HepG2 (cell line): ENCODE measurements around the gene HDHD3. TPM values are rescaled to one million over a fixed set of nuclear protein-coding genes. Genes with fewer than 3 reads are reported as not detected.

Experiments
- KLF11 ChIP-seq: IDR thresholded peaks from 2 replicates; pipeline ENCODE4 v1.6.1; 2016; ENCODE audit warnings: missing compliant biosample characterization
- MIER2 ChIP-seq: IDR thresholded peaks from 2 replicates; pipeline ENCODE4 v1.6.1; 2016; ENCODE audit warnings: missing biosample characterization, missing genetic modification reagents
- MZF1 ChIP-seq: sonication (generic); formaldehyde crosslinking; IDR thresholded peaks from 2 replicates; pipeline ENCODE4 v1.8.1; 2023; ENCODE audit warnings: mild to moderate bottlenecking, missing genetic modification reagents, borderline replicate concordance
- PTBP1 ChIP-seq: fragments of 200-400 bp; formaldehyde crosslinking; IDR thresholded peaks from 2 replicates; pipeline ENCODE4 v1.6.1; 2018; ENCODE audit warnings: low read length, low read depth; ENCODE audit not compliant: poor library complexity, severe bottlenecking
- SALL1 ChIP-seq: sonication (generic); formaldehyde crosslinking; IDR thresholded peaks from 2 replicates; pipeline ENCODE4 v1.8.0; 2022; ENCODE audit warnings: mild to moderate bottlenecking, missing genetic modification reagents
- TEAD3 ChIP-seq: optimal IDR thresholded peaks from 2 replicates; pipeline ENCODE3; 2016; ENCODE audit warnings: borderline replicate concordance
- ZNF17 ChIP-seq: sonication (generic); formaldehyde crosslinking; IDR thresholded peaks from 2 replicates; pipeline ENCODE4 v1.5.0; 2020; ENCODE audit warnings: mild to moderate bottlenecking, missing genetic modification reagents
- ZNF484 ChIP-seq: sonication (generic); formaldehyde crosslinking; IDR thresholded peaks from 2 replicates; pipeline ENCODE4 v1.5.1; 2020; ENCODE audit warnings: mild to moderate bottlenecking, low read depth, missing genetic modification reagents, borderline replicate concordance
- polyA plus RNA-seq, 8 experiments: library from polyadenylated mRNA; depleted of rRNA in 3 of 8; stranded (reverse) in 7 of 8; unstranded in 1 of 8; fragments of >200 nt; fragmentation: Illumina TruSeq in 4 of 8; extraction: Trizol in 4 of 8; gene quantifications; 2 replicates each; pipeline versions ENCODE4 v1.2.1 to v1.2.3, GENCODE V29; 2011 to 2016; ENCODE audit warnings: low read depth in 4 of 8, missing spikeins in 1 of 8, mixed read lengths in 1 of 8; ENCODE audit not compliant: insufficient read depth in 1 of 8
- total RNA-seq, 5 experiments: library from RNA; depleted of rRNA; stranded (reverse); fragments of >200 nt; fragmentation: Illumina TruSeq; extraction: Trizol; gene quantifications; 2 replicates each; pipeline ENCODE4 v1.2.3, GENCODE V29; 2016; ENCODE audit warnings: low read depth in 1 of 5
- TF ChIP-seq, protein P1 (sequence below): sonication (generic); formaldehyde crosslinking; IDR thresholded peaks from 2 replicates; pipeline ENCODE4 v1.8.0; 2022; ENCODE audit warnings: missing genetic modification reagents, low read depth, mild to moderate bottlenecking, borderline replicate concordance
- TF ChIP-seq, protein P2 (sequence below): sonication (generic); formaldehyde crosslinking; IDR thresholded peaks from 2 replicates; pipeline ENCODE4 v1.8.0; 2023; ENCODE audit warnings: mild to moderate bottlenecking, missing genetic modification reagents
- TF ChIP-seq, protein P3 (sequence below): IDR thresholded peaks from 2 replicates; pipeline ENCODE4 v1.6.1; 2016; ENCODE audit warnings: low read depth, missing genetic modification reagents, missing compliant biosample characterization
- TF ChIP-seq, protein P4 (sequence below): sonication (generic); formaldehyde crosslinking; IDR thresholded peaks from 2 replicates; pipeline ENCODE4 v1.8.1; 2023; ENCODE audit warnings: mild to moderate bottlenecking, moderate library complexity, missing genetic modification reagents
- TF ChIP-seq, protein P5 (sequence below): sonication (generic); formaldehyde crosslinking; IDR thresholded peaks from 2 replicates; pipeline ENCODE4 v1.5.1; 2020; ENCODE audit warnings: missing genetic modification reagents, mild to moderate bottlenecking, borderline replicate concordance
- TF ChIP-seq, protein P6 (sequence below): sonication (generic); formaldehyde crosslinking; conservative IDR thresholded peaks from 2 replicates; pipeline ENCODE4 v1.4.0; 2020; ENCODE audit warnings: mild to moderate bottlenecking, missing genetic modification reagents, moderate library complexity

The HDHD3 gene
- total and polyA plus RNA-seq, 2 of the 13 experiments (the other 11 are each of a cell fraction or from before 2014, with no cell fraction given): 23.1 to 38.5 TPM

DNA sequence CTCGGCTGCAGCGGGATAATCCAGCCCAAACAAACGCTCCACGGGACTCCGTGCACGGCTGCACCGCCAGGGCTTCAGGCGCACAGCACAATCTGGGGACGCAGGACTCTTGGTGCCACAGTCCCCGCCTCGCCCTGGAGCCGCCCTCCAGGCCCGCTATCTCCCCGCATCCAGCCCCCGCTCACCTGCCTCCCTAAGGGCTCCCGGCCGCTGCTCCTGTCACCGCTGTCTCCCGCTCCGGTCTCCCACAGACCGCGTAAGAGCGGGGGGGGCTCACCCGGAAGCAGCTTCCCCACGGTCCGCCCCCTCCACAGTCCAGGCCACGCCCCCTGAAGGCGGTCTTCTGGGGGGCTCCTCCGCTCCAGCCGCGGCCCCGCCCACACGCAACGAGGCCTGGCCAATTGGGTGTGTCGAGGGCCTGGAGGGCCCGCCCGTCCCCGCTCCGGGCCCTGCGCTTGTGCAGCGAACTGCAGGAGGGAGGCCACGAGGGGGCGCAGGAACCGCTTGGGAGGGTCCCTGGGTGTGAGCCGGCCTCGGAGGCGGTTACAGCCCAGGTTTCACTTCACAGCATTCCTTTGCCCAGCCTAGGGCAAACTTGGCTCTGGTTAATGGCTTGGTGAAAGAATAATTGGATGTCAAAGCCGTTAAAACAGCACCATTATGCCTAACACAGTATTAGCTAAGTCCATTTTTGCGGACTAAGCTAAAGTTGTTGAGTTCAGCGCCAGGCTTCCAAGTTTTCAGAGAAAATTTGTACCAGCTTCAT is 24.4 kb upstream of the HDHD3 start, which contains the start of gene ALAD (continued):
- TF ChIP-seq, protein P1, sequence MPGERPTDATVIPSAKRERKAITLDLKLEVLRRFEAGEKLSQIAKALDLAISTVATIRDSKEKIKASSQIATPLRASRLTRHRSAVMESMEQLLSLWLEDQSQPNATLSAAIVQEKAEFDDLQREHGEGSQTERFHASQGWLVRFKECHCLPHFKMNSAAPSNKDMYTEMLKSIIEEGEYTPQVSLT (CRISPR knock-in tag): no peak
- TF ChIP-seq MZF1 (CRISPR knock-in tag): no peak
- TF ChIP-seq, protein P2, sequence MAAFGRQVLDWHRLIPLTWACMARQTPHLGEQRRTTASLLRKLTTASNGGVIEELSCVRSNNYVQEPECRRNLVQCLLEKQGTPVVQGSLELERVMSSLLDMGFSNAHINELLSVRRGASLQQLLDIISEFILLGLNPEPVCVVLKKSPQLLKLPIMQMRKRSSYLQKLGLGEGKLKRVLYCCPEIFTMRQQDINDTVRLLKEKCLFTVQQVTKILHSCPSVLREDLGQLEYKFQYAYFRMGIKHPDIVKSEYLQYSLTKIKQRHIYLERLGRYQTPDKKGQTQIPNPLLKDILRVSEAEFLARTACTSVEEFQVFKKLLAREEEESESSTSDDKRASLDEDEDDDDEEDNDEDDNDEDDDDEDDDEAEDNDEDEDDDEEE (CRISPR knock-in tag): peak; percentile 83
- peak; percentile 65 for TF ChIP-seq TEAD3 (CRISPR knock-in tag)
- TF ChIP-seq, protein P3, sequence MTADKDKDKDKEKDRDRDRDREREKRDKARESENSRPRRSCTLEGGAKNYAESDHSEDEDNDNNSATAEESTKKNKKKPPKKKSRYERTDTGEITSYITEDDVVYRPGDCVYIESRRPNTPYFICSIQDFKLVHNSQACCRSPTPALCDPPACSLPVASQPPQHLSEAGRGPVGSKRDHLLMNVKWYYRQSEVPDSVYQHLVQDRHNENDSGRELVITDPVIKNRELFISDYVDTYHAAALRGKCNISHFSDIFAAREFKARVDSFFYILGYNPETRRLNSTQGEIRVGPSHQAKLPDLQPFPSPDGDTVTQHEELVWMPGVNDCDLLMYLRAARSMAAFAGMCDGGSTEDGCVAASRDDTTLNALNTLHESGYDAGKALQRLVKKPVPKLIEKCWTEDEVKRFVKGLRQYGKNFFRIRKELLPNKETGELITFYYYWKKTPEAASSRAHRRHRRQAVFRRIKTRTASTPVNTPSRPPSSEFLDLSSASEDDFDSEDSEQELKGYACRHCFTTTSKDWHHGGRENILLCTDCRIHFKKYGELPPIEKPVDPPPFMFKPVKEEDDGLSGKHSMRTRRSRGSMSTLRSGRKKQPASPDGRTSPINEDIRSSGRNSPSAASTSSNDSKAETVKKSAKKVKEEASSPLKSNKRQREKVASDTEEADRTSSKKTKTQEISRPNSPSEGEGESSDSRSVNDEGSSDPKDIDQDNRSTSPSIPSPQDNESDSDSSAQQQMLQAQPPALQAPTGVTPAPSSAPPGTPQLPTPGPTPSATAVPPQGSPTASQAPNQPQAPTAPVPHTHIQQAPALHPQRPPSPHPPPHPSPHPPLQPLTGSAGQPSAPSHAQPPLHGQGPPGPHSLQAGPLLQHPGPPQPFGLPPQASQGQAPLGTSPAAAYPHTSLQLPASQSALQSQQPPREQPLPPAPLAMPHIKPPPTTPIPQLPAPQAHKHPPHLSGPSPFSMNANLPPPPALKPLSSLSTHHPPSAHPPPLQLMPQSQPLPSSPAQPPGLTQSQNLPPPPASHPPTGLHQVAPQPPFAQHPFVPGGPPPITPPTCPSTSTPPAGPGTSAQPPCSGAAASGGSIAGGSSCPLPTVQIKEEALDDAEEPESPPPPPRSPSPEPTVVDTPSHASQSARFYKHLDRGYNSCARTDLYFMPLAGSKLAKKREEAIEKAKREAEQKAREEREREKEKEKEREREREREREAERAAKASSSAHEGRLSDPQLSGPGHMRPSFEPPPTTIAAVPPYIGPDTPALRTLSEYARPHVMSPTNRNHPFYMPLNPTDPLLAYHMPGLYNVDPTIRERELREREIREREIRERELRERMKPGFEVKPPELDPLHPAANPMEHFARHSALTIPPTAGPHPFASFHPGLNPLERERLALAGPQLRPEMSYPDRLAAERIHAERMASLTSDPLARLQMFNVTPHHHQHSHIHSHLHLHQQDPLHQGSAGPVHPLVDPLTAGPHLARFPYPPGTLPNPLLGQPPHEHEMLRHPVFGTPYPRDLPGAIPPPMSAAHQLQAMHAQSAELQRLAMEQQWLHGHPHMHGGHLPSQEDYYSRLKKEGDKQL (CRISPR knock-in tag): no peak
- TF ChIP-seq PTBP1: no peak
- TF ChIP-seq, protein P4, sequence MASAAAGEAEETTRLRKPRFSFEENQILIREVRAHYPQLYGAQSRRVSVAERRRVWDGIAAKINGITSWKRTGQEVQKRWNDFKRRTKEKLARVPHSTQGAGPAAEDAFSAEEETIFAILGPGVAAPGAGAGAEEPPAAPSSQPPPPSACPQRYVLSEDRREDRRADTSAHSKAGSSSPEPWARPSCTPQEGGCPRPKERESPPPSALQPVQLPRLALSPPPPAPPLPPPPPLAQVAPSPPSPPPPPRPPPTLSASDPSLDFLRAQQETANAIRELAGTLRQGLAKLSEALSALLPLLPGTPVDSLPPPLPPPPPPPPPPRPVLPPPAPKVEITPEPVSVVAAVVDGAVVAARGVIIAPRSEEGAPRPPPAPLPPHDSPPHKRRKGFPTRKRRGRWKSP (CRISPR knock-in tag): peak; percentile 63; the same call in 1 of the 2 replicates
- TF ChIP-seq ZNF17 (CRISPR knock-in tag): no peak
- TF ChIP-seq KLF11 (CRISPR knock-in tag): peak; percentile 66; the same call in 1 of the 2 replicates
- peak; percentile 84; the same call in 1 of the 2 replicates for TF ChIP-seq SALL1 (CRISPR knock-in tag)
- TF ChIP-seq, protein P5, sequence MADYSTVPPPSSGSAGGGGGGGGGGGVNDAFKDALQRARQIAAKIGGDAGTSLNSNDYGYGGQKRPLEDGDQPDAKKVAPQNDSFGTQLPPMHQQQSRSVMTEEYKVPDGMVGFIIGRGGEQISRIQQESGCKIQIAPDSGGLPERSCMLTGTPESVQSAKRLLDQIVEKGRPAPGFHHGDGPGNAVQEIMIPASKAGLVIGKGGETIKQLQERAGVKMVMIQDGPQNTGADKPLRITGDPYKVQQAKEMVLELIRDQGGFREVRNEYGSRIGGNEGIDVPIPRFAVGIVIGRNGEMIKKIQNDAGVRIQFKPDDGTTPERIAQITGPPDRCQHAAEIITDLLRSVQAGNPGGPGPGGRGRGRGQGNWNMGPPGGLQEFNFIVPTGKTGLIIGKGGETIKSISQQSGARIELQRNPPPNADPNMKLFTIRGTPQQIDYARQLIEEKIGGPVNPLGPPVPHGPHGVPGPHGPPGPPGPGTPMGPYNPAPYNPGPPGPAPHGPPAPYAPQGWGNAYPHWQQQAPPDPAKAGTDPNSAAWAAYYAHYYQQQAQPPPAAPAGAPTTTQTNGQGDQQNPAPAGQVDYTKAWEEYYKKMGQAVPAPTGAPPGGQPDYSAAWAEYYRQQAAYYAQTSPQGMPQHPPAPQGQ: no peak
- TF ChIP-seq, protein P6, sequence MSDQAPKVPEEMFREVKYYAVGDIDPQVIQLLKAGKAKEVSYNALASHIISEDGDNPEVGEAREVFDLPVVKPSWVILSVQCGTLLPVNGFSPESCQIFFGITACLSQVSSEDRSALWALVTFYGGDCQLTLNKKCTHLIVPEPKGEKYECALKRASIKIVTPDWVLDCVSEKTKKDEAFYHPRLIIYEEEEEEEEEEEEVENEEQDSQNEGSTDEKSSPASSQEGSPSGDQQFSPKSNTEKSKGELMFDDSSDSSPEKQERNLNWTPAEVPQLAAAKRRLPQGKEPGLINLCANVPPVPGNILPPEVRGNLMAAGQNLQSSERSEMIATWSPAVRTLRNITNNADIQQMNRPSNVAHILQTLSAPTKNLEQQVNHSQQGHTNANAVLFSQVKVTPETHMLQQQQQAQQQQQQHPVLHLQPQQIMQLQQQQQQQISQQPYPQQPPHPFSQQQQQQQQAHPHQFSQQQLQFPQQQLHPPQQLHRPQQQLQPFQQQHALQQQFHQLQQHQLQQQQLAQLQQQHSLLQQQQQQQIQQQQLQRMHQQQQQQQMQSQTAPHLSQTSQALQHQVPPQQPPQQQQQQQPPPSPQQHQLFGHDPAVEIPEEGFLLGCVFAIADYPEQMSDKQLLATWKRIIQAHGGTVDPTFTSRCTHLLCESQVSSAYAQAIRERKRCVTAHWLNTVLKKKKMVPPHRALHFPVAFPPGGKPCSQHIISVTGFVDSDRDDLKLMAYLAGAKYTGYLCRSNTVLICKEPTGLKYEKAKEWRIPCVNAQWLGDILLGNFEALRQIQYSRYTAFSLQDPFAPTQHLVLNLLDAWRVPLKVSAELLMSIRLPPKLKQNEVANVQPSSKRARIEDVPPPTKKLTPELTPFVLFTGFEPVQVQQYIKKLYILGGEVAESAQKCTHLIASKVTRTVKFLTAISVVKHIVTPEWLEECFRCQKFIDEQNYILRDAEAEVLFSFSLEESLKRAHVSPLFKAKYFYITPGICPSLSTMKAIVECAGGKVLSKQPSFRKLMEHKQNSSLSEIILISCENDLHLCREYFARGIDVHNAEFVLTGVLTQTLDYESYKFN (CRISPR knock-in tag): peak; percentile 80
- TF ChIP-seq MIER2 (CRISPR knock-in tag): no peak
- no peak for TF ChIP-seq ZNF484 (CRISPR knock-in tag)
